ENCODE measurements around the gene AGT. TPM values are rescaled to one million over a fixed set of nuclear protein-coding genes. Genes with fewer than 3 reads are reported as not detected.
A peak's percentile ranks its signal among the peaks of the same experiment; 100 is the strongest.
"Not testable (repeated sequence)": the region's sequence is repeated elsewhere in the genome, so short reads cannot be mapped to it uniquely, and the experiment has no call there.

Gene AGT
- total RNA-seq, 1 experiment from 2014 or later: 0.40 TPM

GRCh38 chr1:230745071-230745470, 31.1 kb upstream of the AGT start:
- no peak for DNase-seq (ENCODE audit: low read depth)

GRCh38 chr1:230744382-230744781, 30.5 kb upstream of the AGT start:
- DNase-seq (ENCODE audit: low read depth): peak; percentile 31

GRCh38 chr1:230743899-230744298, 30.0 kb upstream of the AGT start:
- DNase-seq (ENCODE audit: low read depth): no peak

GRCh38 chr1:230739564-230740290, 25.8 kb upstream of the AGT start:
- no peak for DNase-seq (ENCODE audit: low read depth)

- no peak for DNase-seq (ENCODE audit: low read depth)
Observed at GRCh38 chr1:230737622-230738262, 23.8 kb upstream of the AGT start.

- DNase-seq (ENCODE audit: low read depth): no peak
Observed at GRCh38 chr1:230735447-230735846, 21.5 kb upstream of the AGT start.

GRCh38 chr1:230730977-230731376, 17.1 kb upstream of the AGT start:
- DNase-seq (ENCODE audit: low read depth): no peak

GRCh38 chr1:230728710-230729392, 14.9 kb upstream of the AGT start:
- DNase-seq (ENCODE audit: low read depth): no peak

- DNase-seq (ENCODE audit: low read depth): no peak
Observed at GRCh38 chr1:230725256-230726012, 11.5 kb upstream of the AGT start.

GRCh38 chr1:230721849-230722522, 8.1 kb upstream of the AGT start:
- DNase-seq (ENCODE audit: low read depth): not testable (repeated sequence)

- no peak for DNase-seq (ENCODE audit: low read depth)
Observed at GRCh38 chr1:230717251-230717650, 3.3 kb upstream of the AGT start.

- not testable (repeated sequence) for DNase-seq (ENCODE audit: low read depth)
Observed at GRCh38 chr1:230716453-230716852, 2.5 kb upstream of the AGT start.

- DNase-seq (ENCODE audit: low read depth): no peak
Observed at GRCh38 chr1:230715510-230715909, 1.6 kb upstream of the AGT start.

GRCh38 chr1:230713547-230713914, 391 bp downstream of the AGT start:
- no peak for DNase-seq (ENCODE audit: low read depth)

GRCh38 chr1:230713138-230713537, 784 bp downstream of the AGT start:
- DNase-seq (ENCODE audit: low read depth): no peak

- DNase-seq (ENCODE audit: low read depth): no peak
Observed at GRCh38 chr1:230712470-230712942, 1.4 kb downstream of the AGT start.

- DNase-seq (ENCODE audit: low read depth): no peak
Observed at GRCh38 chr1:230711245-230711644, 2.7 kb downstream of the AGT start.

GRCh38 chr1:230710543-230710904, 3.4 kb downstream of the AGT start:
- DNase-seq (ENCODE audit: low read depth): no peak

- no peak for DNase-seq (ENCODE audit: low read depth)
Observed at GRCh38 chr1:230709619-230710542, 4.0 kb downstream of the AGT start.
